ENCODE results near the gene FGD2. TPM values are rescaled to one million over a fixed set of nuclear protein-coding genes. Genes with fewer than 3 reads are reported as not detected.
"Not testable (repeated sequence)": the region's sequence is repeated elsewhere in the genome, so short reads cannot be mapped to it uniquely, and the experiment has no call there.

FGD2 gene
- total RNA-seq, 4 donors from 2014 or later = 11.6 to 34.5 (median 22.5) TPM

DNA sequence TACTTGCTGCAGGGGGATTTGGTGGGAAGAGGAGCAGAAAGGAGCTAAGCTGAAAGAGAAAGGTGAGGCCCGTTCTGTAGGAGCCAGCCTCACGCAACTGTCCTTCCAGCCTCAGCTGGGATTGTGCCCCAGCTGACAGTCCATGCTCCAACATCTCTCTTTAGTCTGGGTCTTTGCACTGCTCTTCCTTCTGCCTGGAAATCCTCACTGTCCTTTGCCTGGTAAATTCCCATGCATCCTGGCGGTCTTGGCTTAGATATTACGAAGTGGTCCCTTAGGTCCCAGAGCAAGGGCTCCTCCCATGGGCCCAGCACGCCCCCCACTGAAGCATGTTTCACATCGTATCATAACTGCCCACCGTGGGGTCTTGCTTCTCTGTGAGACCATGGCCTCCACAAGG, 52.2 kb downstream of the FGD2 start:
- no peaks in the 10 kb centered on the region for H3K9me3 ChIP-seq
- ATAC-seq = no peak
- 90 to 100% methylated on average over 1 to 4 of the region's 7 CpGs for WGBS, 2 donors (ENCODE audit: low coverage in 1 of 2)
- TF ChIP-seq EP300 (IDR thresholded peaks at IDR 0.05) = no peak
- TF ChIP-seq POLR2AphosphoS5 (IDR thresholded peaks at IDR 0.05) = no peak
- no peak for TF ChIP-seq CTCF (IDR thresholded peaks at IDR 0.05)
- no peak for TF ChIP-seq POLR2A (IDR thresholded peaks at IDR 0.05)
- no peaks in the 10 kb centered on the region for H3K36me3 ChIP-seq
- H3K4me3 ChIP-seq = no peak overlapping the region
- peaks cover 0 to 18% (median 8%) of the 10 kb centered on the region in 3 donors for H3K4me1 ChIP-seq
- H3K27me3 ChIP-seq = no peaks in the 10 kb centered on the region
- no peak overlapping the region for H3K27ac ChIP-seq

DNA sequence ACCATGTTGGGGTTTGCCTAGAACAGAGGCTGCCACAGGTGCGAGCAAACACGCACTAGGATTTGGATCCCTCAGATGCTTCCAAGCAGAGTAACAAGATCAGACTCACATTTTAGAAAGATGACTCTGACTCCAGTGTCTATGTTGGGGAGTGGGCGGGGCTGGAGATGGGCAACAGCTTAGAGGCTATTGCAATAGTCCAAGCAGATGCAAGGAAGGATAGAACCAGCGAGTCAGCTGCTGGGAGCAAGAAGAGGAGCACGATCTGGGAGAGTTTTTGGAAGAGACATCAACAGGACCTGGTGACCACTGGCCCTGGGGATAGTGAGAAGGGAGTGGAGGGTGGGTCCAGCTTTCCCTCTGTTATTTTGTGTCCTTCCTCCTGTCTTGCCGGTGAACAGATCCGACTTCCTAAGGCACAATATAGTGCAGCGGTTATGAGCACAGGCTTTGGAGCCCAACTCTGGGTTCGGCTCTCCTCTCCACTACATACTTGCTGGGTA, 52.7 kb downstream of the FGD2 start:
- Histone ChIP-seq H3K9me3 (no peaks in the 10 kb centered on the region), H3K4me3 (no peak overlapping the region), H3K4me1 (peaks cover 0 to 18% (median 8%) of the 10 kb centered on the region in 3 donors), H3K27me3 (no peaks in the 10 kb centered on the region), H3K27ac (peak overlapping the region in 1 of 4 donors; percentile 88), H3K36me3 (no peaks in the 10 kb centered on the region)
- WGBS, 2 donors (ENCODE audit: low coverage in 1 of 2) = 91 to 92% methylated on average over 4 to 6 of the region's 9 CpGs
- ATAC-seq = no peak
- no peak for TF ChIP-seq POLR2AphosphoS5 (IDR thresholded peaks at IDR 0.05)
- TF ChIP-seq POLR2A (IDR thresholded peaks at IDR 0.05) = no peak
- TF ChIP-seq CTCF (IDR thresholded peaks at IDR 0.05) = no peak
- no peak for TF ChIP-seq EP300 (IDR thresholded peaks at IDR 0.05)

- H3K36me3 ChIP-seq, ATAC-seq, H3K4me3 ChIP-seq, H3K27me3 ChIP-seq, H3K9me3 ChIP-seq: not testable (repeated sequence)
- 75 to 89% methylated on average over 5 of the region's 5 CpGs for WGBS, 2 donors (ENCODE audit: low coverage in 1 of 2)
- Histone ChIP-seq H3K27ac (peak overlapping the region; percentile 53 to 88 (median 84)), H3K4me1 (peaks cover 0 to 18% (median 8%) of the 10 kb centered on the region in 3 donors)
Observed at GRCh38 chr6:37058984-37059343, 53.5 kb downstream of the FGD2 start.

- H3K4me3 ChIP-seq = no peak overlapping the region
- WGBS, 2 donors (ENCODE audit: low coverage in 1 of 2) = 10 to 32% methylated on average over 8 to 10 of the region's 19 CpGs
- peak; percentile 79 for ATAC-seq
- TF ChIP-seq POLR2A (IDR thresholded peaks at IDR 0.05) (peak in 1 of 2 donors; percentile 11), POLR2AphosphoS5 (IDR thresholded peaks at IDR 0.05) (peak; percentile 64), CTCF (IDR thresholded peaks at IDR 0.05) (peak in 3 of 4 experiments; percentile 51 to 65 (median 63)), EP300 (IDR thresholded peaks at IDR 0.05) (no peak)
- no peaks in the 10 kb centered on the region for H3K27me3 ChIP-seq
- peaks cover 0 to 18% (median 8%) of the 10 kb centered on the region in 3 donors for H3K4me1 ChIP-seq
- no peaks in the 10 kb centered on the region for H3K36me3 ChIP-seq
- H3K9me3 ChIP-seq = no peaks in the 10 kb centered on the region
- H3K27ac ChIP-seq = peak overlapping the region; percentile 53 to 88 (median 84)
Observed at GRCh38 chr6:37059344-37060194, 54.1 kb downstream of the FGD2 start.

DNA sequence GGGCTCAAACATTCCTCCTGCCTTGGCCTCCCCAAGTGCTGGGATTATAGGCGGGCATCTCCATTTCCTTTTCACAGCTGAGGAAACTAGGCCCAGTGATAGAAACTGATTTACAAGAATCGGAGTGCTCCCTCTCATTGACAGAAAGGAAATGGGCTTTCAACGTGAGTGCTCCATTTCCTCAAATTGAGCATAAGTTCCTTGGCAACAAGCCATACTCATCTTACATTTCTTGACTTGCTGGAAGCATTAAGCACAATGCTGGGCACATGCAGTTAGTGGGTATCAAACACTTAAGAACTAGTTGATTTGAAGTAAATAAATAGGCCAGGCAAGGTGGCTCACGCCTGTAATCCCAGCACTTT, 54.7 kb downstream of the FGD2 start:
- ATAC-seq = no peak
- Histone ChIP-seq H3K27me3 (no peaks in the 10 kb centered on the region), H3K27ac (peak overlapping the region; percentile 53 to 88 (median 84)), H3K4me1 (peaks cover 0 to 18% (median 8%) of the 10 kb centered on the region in 3 donors), H3K4me3 (no peak overlapping the region), H3K9me3 (no peaks in the 10 kb centered on the region), H3K36me3 (no peaks in the 10 kb centered on the region)
- WGBS, 2 donors (ENCODE audit: low coverage in 1 of 2) = 72 to 100% methylated on average over 3 to 4 of the region's 4 CpGs
- TF ChIP-seq POLR2A (IDR thresholded peaks at IDR 0.05) (no peak), EP300 (IDR thresholded peaks at IDR 0.05) (no peak), CTCF (IDR thresholded peaks at IDR 0.05) (no peak), POLR2AphosphoS5 (IDR thresholded peaks at IDR 0.05) (no peak)
